B cell (primary cell): ENCODE results near the gene UBQLN4. TPM values are rescaled to one million over a fixed set of nuclear protein-coding genes. Genes with fewer than 3 reads are reported as not detected.

Source experiments
- ATAC-seq: fragments of 200-7000 bp; cut with Tn5 transposase; one replicate; pipeline ENCODE4 v1.10.0; 2021; ENCODE audit warnings: low read depth, mild to moderate bottlenecking, moderate number of reproducible peaks, moderate library complexity
- CTCF ChIA-PET: fragments of 350-600 bp; sonication (Branson Sonifier 250); formaldehyde crosslinking; loops from one replicate; lab custom pipeline; 2021; ENCODE audit warnings: antibody characterized with exemption, inconsistent platforms; lab: Charles Lee
- POLR2A ChIA-PET: fragments of 350-600 bp; sonication (Branson Sonifier 250); formaldehyde crosslinking; loops from one replicate; lab custom pipeline; 2021; ENCODE audit warnings: antibody characterized with exemption; lab: Charles Lee
- DNase-seq: peaks from one replicate; pipeline ENCODE4 v3.0.0; 2013
- H2AFZ ChIP-seq: 2 replicates; pipeline ENCODE4 v1.6.1; 2012; ENCODE audit warnings: mild to moderate bottlenecking, low read depth, low read length; ENCODE audit not compliant: insufficient read depth, poor library complexity, severe bottlenecking
- H3K27ac ChIP-seq, 2 donors: 1 replicate in 1 of 2; 2 replicates in 1 of 2; pipeline ENCODE4 v1.5.1; 2012 to 2013; ENCODE audit warnings: low read length in 2 of 2, mild to moderate bottlenecking in 2 of 2, moderate library complexity in 1 of 2
- H3K27me3 ChIP-seq, 4 experiments: fragments of 200-600 bp in 1 of 4; sonication (generic) in 1 of 4; replicated peaks in 1 of 4; 1 replicate in 2 of 4; 2 replicates in 2 of 4; pipeline versions ENCODE4 v1.6.1 to v1.7.0; 2013 to 2016; ENCODE audit warnings: low read length in 3 of 4, mild to moderate bottlenecking in 2 of 4, mixed read lengths in 1 of 4, moderate library complexity in 1 of 4; ENCODE audit not compliant: insufficient read depth in 4 of 4, control insufficient read depth in 3 of 4; ENCODE audit errors: control extremely low read depth in 1 of 4
- H3K36me3 ChIP-seq, 2 experiments: replicated peaks in 1 of 2; 1 replicate in 1 of 2; 2 replicates in 1 of 2; pipeline versions ENCODE4 v1.6.1 to v1.7.1; 2013; ENCODE audit warnings: low read length in 1 of 2; ENCODE audit not compliant: insufficient read depth in 2 of 2, control insufficient read depth in 1 of 2; ENCODE audit errors: control extremely low read depth in 1 of 2, extremely low read depth in 1 of 2
- H3K4me1 ChIP-seq, 2 donors: fragments of 200-600 bp in 1 of 2; sonication (generic) in 1 of 2; 1 replicate in 1 of 2; 2 replicates in 1 of 2; pipeline versions ENCODE4 v1.5.1 to v1.6.1; 2013 to 2017; ENCODE audit warnings: low read length in 2 of 2; ENCODE audit not compliant: control insufficient read depth in 2 of 2, insufficient read depth in 2 of 2
- H3K4me2 ChIP-seq: replicated peaks from 2 replicates; pipeline ENCODE3; 2012; ENCODE audit warnings: mild to moderate bottlenecking, low read depth, low read length; ENCODE audit not compliant: poor library complexity, severe bottlenecking
- H3K4me3 ChIP-seq, 5 experiments: fragments of 200-600 bp in 1 of 5; sonication (generic) in 1 of 5; 1 replicate in 3 of 5; 2 replicates in 2 of 5; pipeline versions ENCODE4 v1.5.1 to v1.7.0; 2011 to 2016; ENCODE audit warnings: low read length in 4 of 5, mild to moderate bottlenecking in 4 of 5, low read depth in 2 of 5, control low read depth in 1 of 5, moderate library complexity in 1 of 5; ENCODE audit not compliant: insufficient read depth in 1 of 5; ENCODE audit errors: control extremely low read depth in 1 of 5, extremely low read depth in 1 of 5
- H3K79me2 ChIP-seq: fragments of 200-600 bp; sonication (generic); one replicate; pipeline ENCODE4 v1.6.0; 2016; ENCODE audit warnings: low read length; ENCODE audit not compliant: control insufficient read depth, insufficient read depth
- H3K9ac ChIP-seq: fragments of 200-600 bp; sonication (generic); 2 replicates; pipeline ENCODE4 v1.6.1; 2017; ENCODE audit warnings: mild to moderate bottlenecking, low read length, moderate library complexity
- H3K9me3 ChIP-seq, 3 donors: one replicate each; pipeline versions ENCODE4 v1.6.1 to v1.7.1; 2013; ENCODE audit warnings: low read length in 2 of 3; ENCODE audit not compliant: control insufficient read depth in 2 of 3, insufficient read depth in 1 of 3; ENCODE audit errors: control extremely low read depth in 1 of 3
- H4K20me1 ChIP-seq: 2 replicates; pipeline ENCODE4 v1.6.0; 2012; ENCODE audit warnings: mild to moderate bottlenecking, low read length; ENCODE audit not compliant: insufficient read depth, control insufficient read depth, poor library complexity, severe bottlenecking
- H3K27ac Mint-ChIP-seq: one replicate; pipeline ENCODE4 v1.8.0; 2021; ENCODE audit warnings: mixed read lengths
- H3K27me3 Mint-ChIP-seq: one replicate; pipeline ENCODE4 v1.8.0; 2021; ENCODE audit warnings: mixed read lengths
- H3K4me1 Mint-ChIP-seq: one replicate; pipeline ENCODE4 v1.8.0; 2021; ENCODE audit warnings: mixed read lengths
- H3K4me3 Mint-ChIP-seq: one replicate; pipeline ENCODE4 v1.8.0; 2021; ENCODE audit warnings: mixed read lengths
- H3K9me3 Mint-ChIP-seq: one replicate; pipeline ENCODE4 v1.8.0; 2022; ENCODE audit warnings: mixed read lengths; ENCODE audit not compliant: insufficient read depth
- CTCF ChIP-seq: fragments of 200-600 bp; IDR thresholded peaks from one replicate; pipeline ENCODE4 v1.8.0; 2022; ENCODE audit warnings: antibody characterized with exemption, mild to moderate bottlenecking
- EZH2 ChIP-seq: IDR thresholded peaks from 2 replicates; pipeline ENCODE4 v1.6.1; 2012; ENCODE audit warnings: borderline replicate concordance, low read depth, mild to moderate bottlenecking, moderate library complexity, low read length; ENCODE audit not compliant: insufficient read depth, poor library complexity, severe bottlenecking
- WGBS: methylation state at CpG from one replicate; pipeline ENCODE4 v1.1.5; 2013; ENCODE audit warnings: missing lambda C conversion rate; ENCODE audit not compliant: insufficient coverage; 5-methylcytosine and 5-hydroxymethylcytosine counted together
- intact Hi-C: fragments of 100-400 bp; cut with micrococcal nuclease; formaldehyde crosslinking; loops from one replicate; pipeline ENCODE4 v1.10.0; 2022
- polyA plus RNA-seq: library from polyadenylated mRNA; depleted of rRNA; stranded (reverse); fragments of >200 nt; gene quantifications from 2 replicates; pipeline ENCODE4 v1.2.3, GENCODE V29; 2012
- total RNA-seq, 2 donors: library from RNA; stranded (reverse); fragments of 120-200 nt in 1 of 2; gene quantifications; 1 replicate in 1 of 2; 2 replicates in 1 of 2; pipeline versions ENCODE4 v1.2.3 to v1.2.4, GENCODE V29; 2013 to 2022

The UBQLN4 gene
- total and polyA plus RNA-seq, 2 donors (not counting 1 experiment from before 2014, with no cell fraction given): 20.9 to 39.0 TPM

- ATAC-seq (no peak), DNase-seq (no peak)
- Histone ChIP-seq H3K4me2 (no peak overlapping the region), H2AFZ (no peak overlapping the region), H3K9me3 (no peaks in the 10 kb centered on the region), H3K27me3 (peaks cover 0 to 4% (median 1%) of the 10 kb centered on the region in 4 experiments), H3K4me3 (no peak overlapping the region), H3K36me3 (no peaks in the 10 kb centered on the region), H3K27ac (no peak overlapping the region), H3K9ac (no peak overlapping the region), H3K79me2 (no peaks in the 10 kb centered on the region), H3K4me1 (peaks cover 2 to 8% of the 10 kb centered on the region in 2 donors), H4K20me1 (no peaks in the 10 kb centered on the region)
- peaks cover 6% of the 10 kb centered on the region for H3K4me1 Mint-ChIP-seq
- CTCF ChIA-PET: no interaction called here
- no peak overlapping the region for H3K4me3 Mint-ChIP-seq
- no peak for TF ChIP-seq CTCF
- no peak for TF ChIP-seq EZH2
- intact Hi-C loops: no loop called here
- POLR2A ChIA-PET: no interaction called here
- no peak overlapping the region for H3K27ac Mint-ChIP-seq
- no peaks in the 10 kb centered on the region for H3K27me3 Mint-ChIP-seq
- WGBS: 68% methylated on average over 4 of the region's 4 CpGs
- H3K9me3 Mint-ChIP-seq: no peaks in the 10 kb centered on the region
Measured at GRCh38 chr1:156070548-156070947, 16.9 kb upstream of the UBQLN4 start.

- Mint-ChIP-seq H3K4me1 (no peaks in the 10 kb centered on the region), H3K27me3 (no peaks in the 10 kb centered on the region), H3K9me3 (no peaks in the 10 kb centered on the region), H3K4me3 (no peak overlapping the region), H3K27ac (no peak overlapping the region)
- Histone ChIP-seq H4K20me1 (no peaks in the 10 kb centered on the region), H2AFZ (no peak overlapping the region), H3K4me2 (no peak overlapping the region), H3K9ac (no peak overlapping the region), H3K9me3 (no peaks in the 10 kb centered on the region), H3K27ac (no peak overlapping the region), H3K79me2 (no peaks in the 10 kb centered on the region), H3K36me3 (no peaks in the 10 kb centered on the region), H3K4me1 (peaks cover 0 to under 1% of the 10 kb centered on the region in 2 donors), H3K27me3 (peaks cover 0 to 4% (median 1%) of the 10 kb centered on the region in 4 experiments), H3K4me3 (no peak overlapping the region)
- TF ChIP-seq CTCF (no peak), EZH2 (no peak)
- ChIA-PET POLR2A (no interaction called here), CTCF (interaction anchor here (1.1 kb wide), 1 partner anchor 132 kb away, joined by 3 read pairs; no protein-coding TSS in a partner anchor)
- intact Hi-C loops: loop anchor here (5.0 kb wide), 1 partner anchor 137 kb away; the partner anchor contains the start of gene KHDC4
- DNase-seq (no peak), ATAC-seq (no peak)
- 90% methylated on average over 3 of the region's 3 CpGs for WGBS
Measured at GRCh38 chr1:156069490-156070455, 16.2 kb upstream of the UBQLN4 start.
